HEK293T (cell line): ENCODE data around the gene SEMA3B.

ENCODE experiments used
- ARNT ChIP-seq: fragments of 450-650 bp; IDR thresholded peaks from 2 replicates; pipeline ENCODE4 v1.6.1; 2017; ENCODE audit warnings: mild to moderate bottlenecking
- SUZ12 ChIP-seq: fragments of 450-650 bp; IDR thresholded peaks from 2 replicates; pipeline ENCODE4 v1.6.1; 2016; ENCODE audit warnings: mild to moderate bottlenecking

GRCh38 chr3:50264383-50264963 lies 4.5 kb upstream of the SEMA3B start:
- TF ChIP-seq ARNT (no peak), SUZ12 (no peak)
